ENCODE results near the gene ATP2B2.

ATP2B2 gene

DNA sequence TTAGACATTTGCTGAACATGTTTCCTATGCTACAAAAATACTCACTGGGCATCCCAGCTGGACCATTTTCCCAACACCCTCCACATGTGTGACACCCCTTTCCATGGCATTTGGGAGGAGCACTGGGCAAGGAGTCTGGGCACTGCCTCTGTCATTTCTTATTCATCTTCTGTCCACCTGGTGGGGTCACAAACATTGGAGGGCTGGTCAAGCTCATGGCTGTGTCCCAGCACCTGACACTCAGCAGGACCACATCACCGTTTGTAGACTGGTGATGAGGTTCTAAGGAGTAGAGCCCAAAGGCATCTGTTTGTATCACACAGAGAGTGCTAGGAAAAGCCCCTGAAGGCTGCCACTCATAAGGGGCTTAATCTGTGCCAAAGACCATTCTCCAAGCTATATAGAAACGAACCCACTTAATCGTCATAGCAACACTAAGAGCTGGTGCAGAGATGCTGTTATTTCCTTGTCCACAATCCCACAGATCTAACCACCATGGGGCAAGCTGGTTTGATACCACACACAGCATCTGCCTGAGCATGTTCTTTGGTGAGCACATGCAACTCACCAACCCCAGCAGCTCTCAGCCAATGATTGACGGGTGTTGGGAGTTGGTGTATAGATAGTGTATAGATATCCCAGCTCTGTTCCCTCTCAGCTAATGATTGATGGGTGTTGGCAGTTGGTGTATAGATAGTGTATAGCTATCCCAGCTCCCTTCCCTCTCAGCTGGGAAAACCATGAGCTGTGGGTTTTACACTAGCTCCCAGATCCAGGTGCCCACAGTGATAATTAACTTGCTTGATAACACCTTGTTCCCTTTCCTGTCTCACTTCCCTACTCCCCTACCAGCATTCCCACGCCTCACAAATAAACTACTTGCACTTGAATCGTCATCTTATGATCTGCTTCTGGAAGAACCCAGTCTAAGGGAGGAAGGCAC lies 42.7 kb upstream of the ATP2B2 start:
- Histone ChIP-seq H3K4me1 (ENCODE audit: control insufficient read depth, insufficient read depth, low read length) (no peaks in the 10 kb centered on the region; the same call in 1 of the 2 replicates), H3K4me3 (ENCODE audit: low read depth, low read length) (no peak overlapping the region), H3K36me3 (ENCODE audit: control insufficient read depth in 2 of 2, insufficient read depth in 1 of 2, low read length in 2 of 2) (no peaks in the 10 kb centered on the region), H3K9me3 (ENCODE audit: control insufficient read depth, insufficient read depth, low read depth, low read length) (no peaks in the 10 kb centered on the region), H3K27ac (ENCODE audit: extremely low read depth, low read depth, low read length) (no peak overlapping the region)
- ChIA-PET CTCF (no interaction called here), POLR2A (no interaction called here)
- TF ChIP-seq, protein P1, sequence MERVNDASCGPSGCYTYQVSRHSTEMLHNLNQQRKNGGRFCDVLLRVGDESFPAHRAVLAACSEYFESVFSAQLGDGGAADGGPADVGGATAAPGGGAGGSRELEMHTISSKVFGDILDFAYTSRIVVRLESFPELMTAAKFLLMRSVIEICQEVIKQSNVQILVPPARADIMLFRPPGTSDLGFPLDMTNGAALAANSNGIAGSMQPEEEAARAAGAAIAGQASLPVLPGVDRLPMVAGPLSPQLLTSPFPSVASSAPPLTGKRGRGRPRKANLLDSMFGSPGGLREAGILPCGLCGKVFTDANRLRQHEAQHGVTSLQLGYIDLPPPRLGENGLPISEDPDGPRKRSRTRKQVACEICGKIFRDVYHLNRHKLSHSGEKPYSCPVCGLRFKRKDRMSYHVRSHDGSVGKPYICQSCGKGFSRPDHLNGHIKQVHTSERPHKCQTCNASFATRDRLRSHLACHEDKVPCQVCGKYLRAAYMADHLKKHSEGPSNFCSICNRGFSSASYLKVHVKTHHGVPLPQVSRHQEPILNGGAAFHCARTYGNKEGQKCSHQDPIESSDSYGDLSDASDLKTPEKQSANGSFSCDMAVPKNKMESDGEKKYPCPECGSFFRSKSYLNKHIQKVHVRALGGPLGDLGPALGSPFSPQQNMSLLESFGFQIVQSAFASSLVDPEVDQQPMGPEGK (tag by site-specific recombination; IDR thresholded peaks at IDR 0.05): no peak
- TF ChIP-seq, protein P2, sequence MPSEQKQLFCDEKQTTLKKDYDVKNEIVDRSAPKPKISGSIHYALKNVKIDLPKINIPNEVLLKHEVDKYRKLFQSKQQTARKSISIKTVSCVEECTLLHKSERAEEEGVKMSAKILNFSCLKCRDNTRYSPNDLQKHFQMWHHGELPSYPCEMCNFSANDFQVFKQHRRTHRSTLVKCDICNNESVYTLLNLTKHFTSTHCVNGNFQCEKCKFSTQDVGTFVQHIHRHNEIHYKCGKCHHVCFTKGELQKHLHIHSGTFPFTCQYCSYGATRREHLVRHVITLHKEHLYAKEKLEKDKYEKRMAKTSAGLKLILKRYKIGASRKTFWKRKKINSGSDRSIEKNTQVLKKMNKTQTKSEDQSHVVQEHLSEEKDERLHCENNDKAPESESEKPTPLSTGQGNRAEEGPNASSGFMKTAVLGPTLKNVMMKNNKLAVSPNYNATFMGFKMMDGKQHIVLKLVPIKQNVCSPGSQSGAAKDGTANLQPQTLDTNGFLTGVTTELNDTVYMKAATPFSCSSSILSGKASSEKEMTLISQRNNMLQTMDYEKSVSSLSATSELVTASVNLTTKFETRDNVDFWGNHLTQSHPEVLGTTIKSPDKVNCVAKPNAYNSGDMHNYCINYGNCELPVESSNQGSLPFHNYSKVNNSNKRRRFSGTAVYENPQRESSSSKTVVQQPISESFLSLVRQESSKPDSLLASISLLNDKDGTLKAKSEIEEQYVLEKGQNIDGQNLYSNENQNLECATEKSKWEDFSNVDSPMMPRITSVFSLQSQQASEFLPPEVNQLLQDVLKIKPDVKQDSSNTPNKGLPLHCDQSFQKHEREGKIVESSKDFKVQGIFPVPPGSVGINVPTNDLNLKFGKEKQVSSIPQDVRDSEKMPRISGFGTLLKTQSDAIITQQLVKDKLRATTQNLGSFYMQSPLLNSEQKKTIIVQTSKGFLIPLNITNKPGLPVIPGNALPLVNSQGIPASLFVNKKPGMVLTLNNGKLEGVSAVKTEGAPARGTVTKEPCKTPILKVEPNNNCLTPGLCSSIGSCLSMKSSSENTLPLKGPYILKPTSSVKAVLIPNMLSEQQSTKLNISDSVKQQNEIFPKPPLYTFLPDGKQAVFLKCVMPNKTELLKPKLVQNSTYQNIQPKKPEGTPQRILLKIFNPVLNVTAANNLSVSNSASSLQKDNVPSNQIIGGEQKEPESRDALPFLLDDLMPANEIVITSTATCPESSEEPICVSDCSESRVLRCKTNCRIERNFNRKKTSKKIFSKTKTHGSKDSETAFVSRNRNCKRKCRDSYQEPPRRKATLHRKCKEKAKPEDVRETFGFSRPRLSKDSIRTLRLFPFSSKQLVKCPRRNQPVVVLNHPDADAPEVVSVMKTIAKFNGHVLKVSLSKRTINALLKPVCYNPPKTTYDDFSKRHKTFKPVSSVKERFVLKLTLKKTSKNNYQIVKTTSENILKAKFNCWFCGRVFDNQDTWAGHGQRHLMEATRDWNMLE (tag by site-specific recombination; conservative IDR thresholded peaks at IDR 0.05; ENCODE audit: low read depth): no peak
- TF ChIP-seq ZNF350 (tag by site-specific recombination; IDR thresholded peaks at IDR 0.05) (no peak), ZNF501 (tag by site-specific recombination; IDR thresholded peaks at IDR 0.05) (no peak), ZBTB20 (tag by site-specific recombination; IDR thresholded peaks at IDR 0.05) (no peak), ZNF747 (tag by site-specific recombination; IDR thresholded peaks at IDR 0.05) (no peak), ZFP69B (tag by site-specific recombination; IDR thresholded peaks at IDR 0.05) (no peak), IKZF3 (tag by site-specific recombination; IDR thresholded peaks at IDR 0.05) (no peak), ZNF48 (tag by site-specific recombination; IDR thresholded peaks at IDR 0.05) (no peak), ZNF654 (tag by site-specific recombination; IDR thresholded peaks at IDR 0.05; ENCODE audit: low read depth) (no peak)
- TF ChIP-seq, protein P3, sequence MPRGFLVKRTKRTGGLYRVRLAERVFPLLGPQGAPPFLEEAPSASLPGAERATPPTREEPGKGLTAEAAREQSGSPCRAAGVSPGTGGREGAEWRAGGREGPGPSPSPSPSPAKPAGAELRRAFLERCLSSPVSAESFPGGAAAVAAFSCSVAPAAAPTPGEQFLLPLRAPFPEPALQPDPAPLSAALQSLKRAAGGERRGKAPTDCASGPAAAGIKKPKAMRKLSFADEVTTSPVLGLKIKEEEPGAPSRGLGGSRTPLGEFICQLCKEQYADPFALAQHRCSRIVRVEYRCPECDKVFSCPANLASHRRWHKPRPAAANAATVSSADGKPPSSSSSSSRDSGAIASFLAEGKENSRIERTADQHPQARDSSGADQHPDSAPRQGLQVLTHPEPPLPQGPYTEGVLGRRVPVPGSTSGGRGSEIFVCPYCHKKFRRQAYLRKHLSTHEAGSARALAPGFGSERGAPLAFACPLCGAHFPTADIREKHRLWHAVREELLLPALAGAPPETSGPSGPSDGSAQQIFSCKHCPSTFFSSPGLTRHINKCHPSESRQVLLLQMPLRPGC (tag by site-specific recombination; IDR thresholded peaks at IDR 0.05): no peak
- TF ChIP-seq, protein P4, sequence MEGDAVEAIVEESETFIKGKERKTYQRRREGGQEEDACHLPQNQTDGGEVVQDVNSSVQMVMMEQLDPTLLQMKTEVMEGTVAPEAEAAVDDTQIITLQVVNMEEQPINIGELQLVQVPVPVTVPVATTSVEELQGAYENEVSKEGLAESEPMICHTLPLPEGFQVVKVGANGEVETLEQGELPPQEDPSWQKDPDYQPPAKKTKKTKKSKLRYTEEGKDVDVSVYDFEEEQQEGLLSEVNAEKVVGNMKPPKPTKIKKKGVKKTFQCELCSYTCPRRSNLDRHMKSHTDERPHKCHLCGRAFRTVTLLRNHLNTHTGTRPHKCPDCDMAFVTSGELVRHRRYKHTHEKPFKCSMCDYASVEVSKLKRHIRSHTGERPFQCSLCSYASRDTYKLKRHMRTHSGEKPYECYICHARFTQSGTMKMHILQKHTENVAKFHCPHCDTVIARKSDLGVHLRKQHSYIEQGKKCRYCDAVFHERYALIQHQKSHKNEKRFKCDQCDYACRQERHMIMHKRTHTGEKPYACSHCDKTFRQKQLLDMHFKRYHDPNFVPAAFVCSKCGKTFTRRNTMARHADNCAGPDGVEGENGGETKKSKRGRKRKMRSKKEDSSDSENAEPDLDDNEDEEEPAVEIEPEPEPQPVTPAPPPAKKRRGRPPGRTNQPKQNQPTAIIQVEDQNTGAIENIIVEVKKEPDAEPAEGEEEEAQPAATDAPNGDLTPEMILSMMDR (tag by site-specific recombination; IDR thresholded peaks at IDR 0.05): no peak
- TF ChIP-seq, protein P5, sequence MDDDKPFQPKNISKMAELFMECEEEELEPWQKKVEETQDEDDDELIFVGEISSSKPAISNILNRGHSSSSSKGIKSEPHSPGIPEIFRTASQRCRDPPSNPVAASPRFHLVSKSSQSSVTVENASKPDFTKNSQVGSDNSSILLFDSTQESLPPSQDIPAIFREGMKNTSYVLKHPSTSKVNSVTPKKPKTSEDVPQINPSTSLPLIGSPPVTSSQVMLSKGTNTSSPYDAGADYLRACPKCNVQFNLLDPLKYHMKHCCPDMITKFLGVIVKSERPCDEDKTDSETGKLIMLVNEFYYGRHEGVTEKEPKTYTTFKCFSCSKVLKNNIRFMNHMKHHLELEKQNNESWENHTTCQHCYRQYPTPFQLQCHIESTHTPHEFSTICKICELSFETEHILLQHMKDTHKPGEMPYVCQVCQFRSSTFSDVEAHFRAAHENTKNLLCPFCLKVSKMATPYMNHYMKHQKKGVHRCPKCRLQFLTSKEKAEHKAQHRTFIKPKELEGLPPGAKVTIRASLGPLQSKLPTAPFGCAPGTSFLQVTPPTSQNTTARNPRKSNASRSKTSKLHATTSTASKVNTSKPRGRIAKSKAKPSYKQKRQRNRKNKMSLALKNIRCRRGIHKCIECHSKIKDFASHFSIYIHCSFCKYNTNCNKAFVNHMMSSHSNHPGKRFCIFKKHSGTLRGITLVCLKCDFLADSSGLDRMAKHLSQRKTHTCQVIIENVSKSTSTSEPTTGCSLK (tag by site-specific recombination; IDR thresholded peaks at IDR 0.05): no peak
- TF ChIP-seq, protein P6, sequence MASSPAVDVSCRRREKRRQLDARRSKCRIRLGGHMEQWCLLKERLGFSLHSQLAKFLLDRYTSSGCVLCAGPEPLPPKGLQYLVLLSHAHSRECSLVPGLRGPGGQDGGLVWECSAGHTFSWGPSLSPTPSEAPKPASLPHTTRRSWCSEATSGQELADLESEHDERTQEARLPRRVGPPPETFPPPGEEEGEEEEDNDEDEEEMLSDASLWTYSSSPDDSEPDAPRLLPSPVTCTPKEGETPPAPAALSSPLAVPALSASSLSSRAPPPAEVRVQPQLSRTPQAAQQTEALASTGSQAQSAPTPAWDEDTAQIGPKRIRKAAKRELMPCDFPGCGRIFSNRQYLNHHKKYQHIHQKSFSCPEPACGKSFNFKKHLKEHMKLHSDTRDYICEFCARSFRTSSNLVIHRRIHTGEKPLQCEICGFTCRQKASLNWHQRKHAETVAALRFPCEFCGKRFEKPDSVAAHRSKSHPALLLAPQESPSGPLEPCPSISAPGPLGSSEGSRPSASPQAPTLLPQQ (tag by site-specific recombination; IDR thresholded peaks at IDR 0.05): no peak
- TF ChIP-seq, protein P7, sequence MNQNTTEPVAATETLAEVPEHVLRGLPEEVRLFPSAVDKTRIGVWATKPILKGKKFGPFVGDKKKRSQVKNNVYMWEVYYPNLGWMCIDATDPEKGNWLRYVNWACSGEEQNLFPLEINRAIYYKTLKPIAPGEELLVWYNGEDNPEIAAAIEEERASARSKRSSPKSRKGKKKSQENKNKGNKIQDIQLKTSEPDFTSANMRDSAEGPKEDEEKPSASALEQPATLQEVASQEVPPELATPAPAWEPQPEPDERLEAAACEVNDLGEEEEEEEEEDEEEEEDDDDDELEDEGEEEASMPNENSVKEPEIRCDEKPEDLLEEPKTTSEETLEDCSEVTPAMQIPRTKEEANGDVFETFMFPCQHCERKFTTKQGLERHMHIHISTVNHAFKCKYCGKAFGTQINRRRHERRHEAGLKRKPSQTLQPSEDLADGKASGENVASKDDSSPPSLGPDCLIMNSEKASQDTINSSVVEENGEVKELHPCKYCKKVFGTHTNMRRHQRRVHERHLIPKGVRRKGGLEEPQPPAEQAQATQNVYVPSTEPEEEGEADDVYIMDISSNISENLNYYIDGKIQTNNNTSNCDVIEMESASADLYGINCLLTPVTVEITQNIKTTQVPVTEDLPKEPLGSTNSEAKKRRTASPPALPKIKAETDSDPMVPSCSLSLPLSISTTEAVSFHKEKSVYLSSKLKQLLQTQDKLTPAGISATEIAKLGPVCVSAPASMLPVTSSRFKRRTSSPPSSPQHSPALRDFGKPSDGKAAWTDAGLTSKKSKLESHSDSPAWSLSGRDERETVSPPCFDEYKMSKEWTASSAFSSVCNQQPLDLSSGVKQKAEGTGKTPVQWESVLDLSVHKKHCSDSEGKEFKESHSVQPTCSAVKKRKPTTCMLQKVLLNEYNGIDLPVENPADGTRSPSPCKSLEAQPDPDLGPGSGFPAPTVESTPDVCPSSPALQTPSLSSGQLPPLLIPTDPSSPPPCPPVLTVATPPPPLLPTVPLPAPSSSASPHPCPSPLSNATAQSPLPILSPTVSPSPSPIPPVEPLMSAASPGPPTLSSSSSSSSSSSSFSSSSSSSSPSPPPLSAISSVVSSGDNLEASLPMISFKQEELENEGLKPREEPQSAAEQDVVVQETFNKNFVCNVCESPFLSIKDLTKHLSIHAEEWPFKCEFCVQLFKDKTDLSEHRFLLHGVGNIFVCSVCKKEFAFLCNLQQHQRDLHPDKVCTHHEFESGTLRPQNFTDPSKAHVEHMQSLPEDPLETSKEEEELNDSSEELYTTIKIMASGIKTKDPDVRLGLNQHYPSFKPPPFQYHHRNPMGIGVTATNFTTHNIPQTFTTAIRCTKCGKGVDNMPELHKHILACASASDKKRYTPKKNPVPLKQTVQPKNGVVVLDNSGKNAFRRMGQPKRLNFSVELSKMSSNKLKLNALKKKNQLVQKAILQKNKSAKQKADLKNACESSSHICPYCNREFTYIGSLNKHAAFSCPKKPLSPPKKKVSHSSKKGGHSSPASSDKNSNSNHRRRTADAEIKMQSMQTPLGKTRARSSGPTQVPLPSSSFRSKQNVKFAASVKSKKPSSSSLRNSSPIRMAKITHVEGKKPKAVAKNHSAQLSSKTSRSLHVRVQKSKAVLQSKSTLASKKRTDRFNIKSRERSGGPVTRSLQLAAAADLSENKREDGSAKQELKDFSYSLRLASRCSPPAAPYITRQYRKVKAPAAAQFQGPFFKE (tag by site-specific recombination; IDR thresholded peaks at IDR 0.05; ENCODE audit: borderline replicate concordance): no peak
